Embryonic facial prominence (tissue), 1 donor: ENCODE measurements around the gene GRAMD2A.

ENCODE experiments used
- DNase-seq: peaks from one replicate; pipeline ENCODE4 v3.0.0-alpha.2; 2016; ENCODE audit errors: extremely low spot score

GRAMD2A gene

DNA sequence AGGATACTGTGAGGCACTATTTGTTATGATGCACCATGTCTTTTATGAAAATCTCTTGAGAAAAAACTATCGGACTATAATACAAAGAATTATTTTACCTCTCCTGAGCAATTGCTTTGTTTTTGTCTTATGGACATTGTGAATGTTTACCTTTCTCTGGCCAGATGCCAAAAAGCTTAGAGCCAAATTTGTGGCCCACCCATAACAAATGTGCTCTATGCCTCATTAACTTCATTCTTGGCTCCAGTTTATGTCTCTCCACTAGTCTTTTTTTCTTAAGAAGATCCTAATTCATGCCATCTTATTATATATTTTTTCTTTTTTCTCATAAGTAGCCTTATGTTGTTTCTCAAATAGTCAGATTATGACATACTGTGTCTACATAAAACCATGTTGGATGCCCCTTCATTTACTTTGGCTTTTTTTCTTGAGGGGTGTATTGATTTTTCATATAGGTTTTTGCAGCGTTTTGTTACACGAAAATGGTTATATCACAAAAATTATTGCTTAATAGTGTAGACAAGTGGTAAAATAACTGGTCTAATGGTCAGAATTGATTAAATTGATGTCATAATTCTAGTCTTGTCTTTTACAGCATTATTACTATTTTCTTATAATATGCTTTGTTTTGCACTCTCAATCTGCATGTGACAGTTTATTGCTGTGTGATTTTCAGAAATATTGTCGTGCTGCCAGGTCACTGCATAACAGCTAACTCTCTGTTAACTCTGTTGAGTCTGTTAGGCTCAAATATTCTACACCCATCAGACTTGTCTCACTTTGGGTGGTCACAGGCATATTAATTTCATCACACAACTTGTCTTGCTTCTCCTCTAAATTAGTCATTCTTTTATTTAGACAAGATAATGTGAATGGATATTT lies 61.2 kb downstream of the GRAMD2A start:
- no peak for DNase-seq

DNA sequence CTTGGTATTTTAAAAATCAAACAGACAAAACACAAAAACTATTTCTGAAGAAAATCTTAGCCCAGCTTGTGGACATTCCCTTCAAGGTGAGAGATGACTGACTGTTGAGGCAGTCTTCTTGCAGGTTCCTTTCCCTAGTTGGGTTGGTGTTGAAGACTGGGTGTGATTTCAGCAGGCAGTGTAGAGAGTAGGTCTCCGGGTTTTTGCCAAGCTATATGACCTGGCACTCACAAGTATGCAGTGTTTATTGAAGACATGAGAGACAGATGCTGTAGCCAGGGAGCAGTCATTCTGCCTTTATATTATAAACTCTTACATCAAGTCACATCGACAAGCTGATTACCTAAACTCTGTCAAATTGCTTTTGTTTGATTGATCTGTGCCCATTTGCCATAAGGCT lies 61.9 kb downstream of the GRAMD2A start:
- no peak for DNase-seq

DNA sequence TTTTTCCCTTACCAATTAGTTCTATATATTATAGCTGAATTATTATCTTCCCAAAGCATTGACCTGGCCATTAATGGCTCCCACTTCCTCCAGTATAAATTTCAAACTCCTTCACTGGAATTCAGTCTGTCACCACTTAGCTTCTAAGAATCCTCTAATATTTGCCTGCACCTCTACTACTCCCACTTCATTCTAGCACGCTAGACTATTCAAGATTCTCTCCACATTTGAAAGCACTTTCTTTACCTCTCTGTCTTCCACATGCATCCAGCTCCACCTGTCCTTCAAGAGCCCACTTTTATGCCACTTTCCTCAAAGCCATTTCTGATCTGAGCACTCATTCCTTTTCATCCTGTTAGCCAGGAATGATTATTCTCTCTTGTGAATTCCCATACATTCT lies 64.4 kb downstream of the GRAMD2A start:
- no peak for DNase-seq

DNA sequence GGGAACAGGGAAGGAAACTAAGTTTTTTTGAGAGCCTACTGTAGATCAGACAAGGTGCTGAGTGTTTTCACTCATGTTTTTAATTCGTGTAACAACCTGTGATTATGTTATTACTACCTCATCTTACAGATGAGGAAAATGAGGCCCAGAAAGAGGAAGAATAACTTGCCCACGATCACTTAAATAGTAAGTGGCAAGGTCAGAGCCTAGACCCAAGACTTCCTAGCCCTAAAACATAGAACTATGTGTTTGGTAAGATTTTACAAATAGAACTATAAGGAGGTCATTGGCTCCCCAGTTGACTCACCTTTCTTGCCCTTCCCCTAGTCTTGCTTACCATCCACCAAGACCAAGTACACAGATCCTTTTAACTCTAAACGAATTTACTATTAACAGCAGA lies 65.7 kb downstream of the GRAMD2A start:
- no peak for DNase-seq

DNA sequence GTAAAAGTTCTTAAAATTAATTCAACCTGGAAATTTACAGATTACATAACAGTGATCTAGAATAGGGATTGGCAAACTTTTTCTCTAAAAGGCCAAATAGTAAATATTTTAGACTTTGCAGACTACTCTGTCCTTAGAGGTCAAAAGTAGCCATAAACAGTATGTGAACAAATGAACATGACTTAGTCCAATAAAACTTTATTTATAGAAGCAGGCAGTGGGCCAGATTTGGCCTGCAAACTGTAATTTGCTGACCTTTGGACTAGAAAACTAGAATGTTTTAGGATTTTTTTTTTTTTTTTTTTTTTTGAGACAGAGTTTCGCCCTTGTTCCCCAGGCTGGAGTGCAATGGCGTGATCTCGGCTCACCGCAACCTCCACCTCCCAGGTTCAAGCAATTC lies 67.3 kb downstream of the GRAMD2A start:
- DNase-seq = no peak

DNA sequence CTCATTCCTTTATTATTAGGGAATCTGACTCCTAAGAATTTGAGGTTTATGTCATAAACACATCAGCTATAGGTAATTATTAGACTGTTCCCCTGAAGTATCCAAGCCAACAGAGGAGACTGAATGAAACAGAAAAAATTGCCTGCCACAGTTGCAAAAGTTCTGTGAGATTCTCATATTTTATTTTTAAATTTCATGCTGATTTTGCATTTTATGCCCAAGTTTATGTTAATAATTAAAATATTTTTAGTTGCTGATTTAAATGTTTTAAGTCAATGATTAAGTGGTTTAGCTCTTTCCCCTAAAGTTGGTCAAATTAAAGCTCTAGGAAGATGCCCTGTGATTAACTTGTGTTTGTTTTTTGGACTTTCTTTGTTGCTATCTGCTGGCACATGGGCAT lies 69.2 kb downstream of the GRAMD2A start:
- DNase-seq = no peak

DNA sequence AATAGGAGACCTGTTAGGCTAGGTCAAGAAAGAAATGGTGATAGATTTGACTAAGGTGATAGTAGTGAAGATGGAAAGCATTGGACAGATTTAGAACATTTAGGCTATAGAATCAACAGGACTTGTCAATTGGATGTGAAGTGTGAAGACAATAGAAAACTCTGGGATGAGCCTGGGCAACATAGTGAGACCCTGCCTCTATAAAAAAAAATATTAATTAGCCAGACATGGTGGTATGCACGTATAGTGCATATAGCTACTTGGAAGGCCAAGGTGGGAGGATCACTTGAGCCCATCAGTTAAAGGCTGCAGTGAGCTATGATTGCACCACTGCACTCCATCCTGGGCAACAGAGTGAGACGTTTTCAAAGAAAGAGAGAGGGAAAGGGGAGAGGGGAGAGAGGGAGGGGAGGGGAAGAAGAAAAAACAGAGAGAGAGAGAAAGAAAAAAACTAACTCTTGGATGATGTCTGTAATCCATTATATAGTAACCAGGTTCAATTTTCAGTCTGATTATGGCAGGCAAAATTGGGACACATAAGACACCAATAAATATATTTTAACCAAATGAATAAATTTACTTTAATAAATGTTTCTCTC lies 69.8 kb downstream of the GRAMD2A start:
- no peak for DNase-seq

DNA sequence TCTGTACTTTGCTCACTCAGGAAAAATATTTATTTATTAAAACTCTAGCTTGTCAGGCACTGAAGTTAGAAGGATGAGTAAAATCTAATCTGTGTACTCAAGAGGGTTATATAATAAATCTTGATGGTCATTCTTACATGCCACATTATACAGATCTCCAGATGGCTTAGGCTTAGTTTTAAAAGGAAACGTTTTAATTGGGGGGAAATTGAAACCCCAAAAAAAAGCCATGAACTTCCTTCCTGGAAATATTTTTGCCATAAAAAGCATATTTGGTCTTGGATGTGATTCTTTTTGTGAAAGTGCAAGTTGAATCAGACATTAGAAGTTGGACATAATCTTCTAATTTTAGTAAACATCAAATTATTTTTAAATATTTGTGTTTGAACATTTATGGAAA lies 73.4 kb downstream of the GRAMD2A start:
- no peak for DNase-seq

DNA sequence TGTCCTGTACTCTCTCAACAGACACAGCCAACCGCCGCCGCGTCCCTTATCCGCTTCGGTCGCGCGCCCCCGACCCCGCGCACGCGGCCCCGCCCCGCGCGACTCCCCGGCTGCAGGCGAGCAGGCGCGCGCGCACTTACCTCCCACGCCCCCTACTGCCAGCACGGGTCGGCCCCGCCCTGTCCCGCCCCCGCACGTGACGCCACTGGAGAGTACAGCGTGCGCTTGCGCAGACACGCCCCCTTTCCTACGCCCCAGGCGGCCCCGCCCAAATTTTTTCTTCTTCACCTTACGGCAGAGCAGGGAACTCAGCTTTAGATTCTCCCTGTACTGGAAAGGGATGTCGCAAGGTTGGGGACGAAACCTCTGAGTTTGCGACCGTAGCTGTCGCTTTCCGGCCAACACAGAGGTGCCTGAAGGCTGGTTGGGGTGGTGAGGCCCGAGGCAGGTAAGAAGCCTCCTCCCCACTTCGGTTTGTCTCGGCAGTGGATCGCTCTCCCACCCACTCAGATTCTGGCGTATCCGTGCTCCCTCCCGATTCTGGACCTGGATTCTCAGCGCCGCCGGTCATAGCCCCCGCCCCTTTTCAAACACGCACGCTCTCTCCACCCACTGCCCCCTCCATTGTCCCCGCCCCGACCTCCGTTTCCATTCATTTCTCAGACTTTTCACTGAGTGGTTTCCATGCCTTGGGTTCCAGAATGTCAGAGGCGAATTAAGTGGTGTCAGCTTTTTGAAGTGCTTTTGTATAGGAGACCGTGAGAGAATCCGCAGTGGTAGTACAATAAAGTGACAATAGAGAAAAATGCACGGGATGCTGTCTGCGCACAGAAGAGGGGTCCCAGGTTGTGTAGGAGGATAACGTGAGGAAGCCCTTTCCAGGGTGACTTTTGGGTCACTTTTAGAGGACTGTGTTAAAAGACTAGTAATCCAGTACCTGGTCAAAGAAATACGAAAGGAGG lies 79.3 kb downstream of the GRAMD2A start, which contains the start of the genes MYO9A and SENP8:
Gene MYO9A, minus strand, starts transcription at position 134 of the 962 bp plus-strand sequence. CDS start 71,587 bp downstream, outside the sequence.
Gene SENP8, plus strand, starts transcription at position 387 of the 962 bp plus-strand sequence. CDS start 21,221 bp downstream, outside the sequence.
- peak; percentile 95 for DNase-seq

DNA sequence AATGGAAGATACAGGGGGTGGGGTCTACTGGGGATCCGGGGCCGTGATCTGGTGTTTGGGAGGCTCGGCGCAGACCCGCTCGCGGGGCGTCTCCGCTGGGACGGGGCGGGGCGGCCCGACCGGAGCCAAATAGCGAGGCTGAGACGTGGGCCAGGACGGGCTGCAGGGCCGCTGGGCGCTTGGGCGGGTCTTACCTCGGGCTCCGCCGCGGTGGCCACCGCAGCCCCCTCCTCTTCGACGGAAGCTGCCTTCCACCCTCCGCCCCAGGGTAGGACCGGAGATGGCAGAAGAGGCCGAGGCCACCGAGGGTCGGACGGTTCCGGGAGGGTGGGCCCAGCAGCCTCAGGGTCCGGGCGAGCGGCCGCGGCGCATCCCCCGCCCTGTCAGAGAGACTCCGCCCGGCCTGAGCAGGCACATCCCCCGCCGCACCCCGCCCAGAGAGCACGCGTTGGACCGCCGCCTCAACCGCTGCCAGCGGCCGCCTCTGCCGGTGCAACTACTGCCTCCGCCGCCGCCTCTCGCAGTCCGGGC lies 80.0 kb downstream of the GRAMD2A start:
- peak; percentile 37 for DNase-seq

DNA sequence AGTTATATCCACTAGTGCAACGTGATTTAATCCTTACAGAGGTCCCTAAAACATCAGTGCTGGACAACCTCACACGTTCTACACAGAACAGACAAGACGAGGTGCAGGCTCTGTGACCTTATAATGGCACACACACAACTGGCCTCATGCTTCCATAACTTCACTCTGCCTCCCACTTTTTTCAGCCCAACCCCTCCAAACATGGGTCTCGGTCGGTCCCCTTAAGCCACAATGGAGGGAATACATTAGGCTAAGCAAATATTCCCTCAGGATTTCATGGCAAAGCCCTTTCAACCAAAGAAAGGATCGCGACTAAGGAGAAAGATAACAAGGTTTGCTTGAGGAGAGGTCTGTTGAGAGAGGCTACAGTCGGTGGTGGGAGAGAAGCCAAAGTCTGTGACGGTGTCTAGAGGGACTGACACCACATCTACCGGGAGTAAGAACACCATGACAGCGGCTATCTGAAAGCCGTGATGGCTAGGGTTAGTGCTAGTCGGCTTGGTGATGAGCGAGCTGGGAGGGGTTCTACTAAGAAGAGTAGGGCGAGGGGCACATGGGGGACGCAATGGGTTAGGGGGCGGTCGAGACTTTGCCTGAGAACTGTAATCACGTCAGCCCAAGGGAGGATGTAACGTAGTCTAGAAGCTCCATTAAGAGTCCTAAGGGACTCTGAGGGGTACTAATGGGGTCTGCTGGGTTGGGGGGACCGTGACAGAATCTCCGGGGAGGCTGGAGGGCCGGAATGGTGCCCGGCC lies 80.7 kb downstream of the GRAMD2A start:
- DNase-seq = no peak

DNA sequence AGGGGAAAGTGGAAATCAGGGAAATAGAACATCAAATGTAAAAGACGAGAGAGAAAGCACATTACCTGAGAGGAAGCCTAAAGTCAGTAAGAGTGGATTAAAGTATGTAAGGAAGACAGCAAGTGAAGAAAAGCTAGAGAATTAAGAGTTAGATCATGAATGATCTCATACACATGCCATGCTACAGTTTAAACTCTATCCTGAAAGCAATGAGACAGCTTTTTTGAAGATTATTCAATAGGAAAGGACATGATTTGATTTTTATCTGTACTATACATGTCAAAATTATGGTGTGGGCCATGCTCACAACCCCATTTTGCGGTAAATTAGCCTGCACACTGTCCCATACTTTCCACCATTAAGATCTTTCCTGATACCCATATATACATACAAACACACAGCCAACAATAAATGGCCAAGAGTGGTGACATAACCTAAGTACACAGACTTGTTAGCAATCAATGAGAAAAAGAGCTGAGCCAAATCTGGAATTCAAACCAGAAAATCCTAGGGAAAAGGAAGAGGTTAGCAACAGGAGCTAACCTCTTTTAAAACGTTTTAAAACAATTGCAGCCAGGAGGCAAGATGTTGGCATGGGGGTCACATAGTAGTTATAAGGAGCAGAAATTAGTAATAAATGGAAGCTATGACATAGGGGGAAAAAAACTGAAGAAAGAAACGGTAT lies 84.1 kb downstream of the GRAMD2A start:
- DNase-seq = no peak

DNA sequence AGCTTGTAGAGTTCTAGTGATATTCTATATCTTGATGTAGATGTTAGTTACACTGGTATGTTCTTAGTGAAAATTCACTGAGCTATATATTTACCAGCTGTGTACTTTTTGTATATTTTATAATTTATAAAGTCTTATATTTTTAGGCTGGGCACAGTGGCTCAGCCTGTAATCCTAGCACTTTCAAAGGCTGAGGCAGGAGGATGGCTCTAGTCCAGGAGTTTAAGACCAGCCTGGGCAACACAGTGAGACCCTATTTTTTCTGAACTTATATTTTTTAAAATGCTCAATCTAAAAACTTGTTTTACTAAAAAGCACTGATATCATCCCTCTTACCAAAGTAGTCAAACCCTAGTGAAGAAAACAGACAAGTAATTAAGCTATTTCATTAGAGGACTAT lies 84.8 kb downstream of the GRAMD2A start:
- DNase-seq = no peak

DNA sequence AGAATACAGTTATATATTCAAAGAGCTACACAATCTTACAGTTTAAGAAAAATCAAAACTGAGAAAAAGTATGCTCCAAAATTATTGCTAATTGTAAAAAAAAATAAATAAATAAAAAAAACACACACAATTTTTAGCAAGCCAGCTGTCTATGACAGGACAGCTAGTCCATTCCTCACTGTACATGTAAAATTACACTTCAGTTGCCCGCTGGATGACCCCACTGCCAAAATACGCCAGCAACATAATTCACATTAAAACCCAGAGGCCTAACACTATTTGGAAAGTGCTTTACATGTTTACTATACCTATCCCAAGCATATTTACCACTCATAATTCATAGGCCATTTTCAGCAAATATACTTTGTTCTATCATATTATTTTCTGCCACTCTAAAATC lies 85.5 kb downstream of the GRAMD2A start:
- DNase-seq = no peak

DNA sequence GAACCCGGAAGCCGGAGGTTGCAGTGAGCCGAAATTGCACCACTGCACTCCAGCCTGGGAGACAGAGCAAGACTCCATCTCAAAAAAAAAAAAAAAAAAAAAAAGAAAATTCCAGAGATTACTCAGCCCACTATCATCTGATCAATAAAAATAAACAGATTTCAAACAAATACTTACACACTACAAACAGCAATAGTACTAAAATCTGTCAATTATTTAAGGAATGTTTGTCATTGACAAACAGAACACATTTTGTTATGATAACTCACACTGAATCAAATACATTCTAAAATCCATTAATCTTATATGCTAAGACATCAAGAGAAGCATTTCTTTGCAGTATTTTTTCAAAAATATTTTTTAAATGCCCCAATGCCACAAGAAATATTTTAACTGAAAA lies 87.2 kb downstream of the GRAMD2A start:
- DNase-seq = no peak
